HG02588 (cell line): ENCODE data around the gene KDM4C.
"Not testable (repeated sequence)": the region's sequence is repeated elsewhere in the genome, so short reads cannot be mapped to it uniquely, and the experiment has no call there.

Experiments
- ATAC-seq: cut with Tn5 transposase; IDR thresholded peaks from one replicate; pipeline ENCODE4 v1.9.1; 2021; ENCODE audit warnings: mild to moderate bottlenecking, moderate library complexity; ENCODE audit not compliant: unreplicated experiment

Gene KDM4C

DNA sequence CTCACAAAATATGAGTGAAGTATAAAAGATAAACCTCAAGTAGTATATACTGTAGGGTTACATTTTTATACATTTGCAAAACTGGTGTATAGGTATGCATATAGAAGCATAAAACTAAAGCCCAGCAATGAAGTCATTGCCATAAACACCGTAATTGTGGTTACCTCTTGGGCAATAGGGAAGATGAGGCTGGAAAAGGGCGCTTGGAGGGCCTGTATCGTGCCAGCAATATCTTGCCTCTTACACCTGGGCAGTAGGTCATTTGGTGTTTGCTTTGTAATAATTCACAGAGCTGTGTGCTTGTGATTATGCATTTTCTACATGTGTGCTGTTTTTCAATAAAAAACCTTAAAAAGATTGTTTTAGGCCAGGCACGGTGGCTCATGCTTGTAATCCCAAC is 45.2 kb downstream of the KDM4C start:
- no peak for ATAC-seq

GRCh38 chr9:6805532-6805931 is 47.8 kb downstream of the KDM4C start:
- ATAC-seq, result no peak

GRCh38 chr9:6806318-6806717 is 48.5 kb downstream of the KDM4C start:
- not testable (repeated sequence) for ATAC-seq

- not testable (repeated sequence) for ATAC-seq
Measured at GRCh38 chr9:6807669-6808068, 49.9 kb downstream of the KDM4C start.

GRCh38 chr9:6811436-6811835 is 53.7 kb downstream of the KDM4C start:
- ATAC-seq, result no peak

DNA sequence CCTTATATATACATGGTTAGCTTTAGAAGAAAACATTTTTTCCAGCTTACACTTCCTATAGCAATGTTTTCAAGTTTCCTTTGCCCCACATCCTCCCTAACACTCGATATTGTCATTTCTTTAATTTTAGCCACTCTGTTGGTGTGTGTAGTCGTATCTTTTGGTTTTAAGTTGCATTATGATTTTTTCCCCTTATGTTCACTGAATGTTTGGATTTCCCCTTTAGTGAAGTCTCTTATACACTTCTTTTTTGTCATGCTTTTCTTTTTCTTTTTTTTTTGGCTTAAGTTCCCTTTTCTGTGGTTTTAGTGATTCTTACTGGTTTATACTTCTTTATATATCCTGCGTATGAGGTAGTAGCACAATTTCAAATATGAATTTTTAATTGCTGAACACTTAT is 58.8 kb downstream of the KDM4C start:
- ATAC-seq, result no peak

DNA sequence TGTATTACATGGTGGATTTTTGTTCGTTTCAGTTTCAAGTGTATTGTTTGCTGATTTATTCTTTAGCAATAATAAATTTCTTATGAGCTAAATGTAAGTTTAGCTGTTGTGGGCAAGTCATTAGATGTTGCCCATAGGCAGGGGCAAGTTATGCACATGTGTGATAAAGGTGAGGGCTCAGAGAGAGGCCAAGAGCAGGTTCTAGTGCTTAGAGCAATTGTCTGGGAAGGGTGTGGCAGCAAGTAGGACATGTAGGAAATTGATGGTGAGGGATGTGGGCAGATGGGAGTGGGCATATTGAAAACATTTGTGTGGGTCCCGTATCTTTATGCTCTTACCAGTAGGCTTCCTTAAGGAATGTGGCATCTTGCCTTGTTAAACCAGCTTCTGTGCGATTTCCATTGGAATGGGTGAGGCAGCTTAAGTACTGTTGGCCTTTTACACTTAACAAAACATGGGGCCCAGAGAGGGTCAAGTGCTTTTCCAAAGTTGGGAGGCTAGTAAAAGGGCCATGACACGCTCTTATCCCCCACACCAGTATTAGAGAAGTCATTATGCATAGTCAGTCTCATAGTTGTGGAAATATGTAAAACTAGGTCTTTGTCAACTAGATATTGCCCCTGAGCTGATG is 60.6 kb downstream of the KDM4C start:
- no peak for ATAC-seq

DNA sequence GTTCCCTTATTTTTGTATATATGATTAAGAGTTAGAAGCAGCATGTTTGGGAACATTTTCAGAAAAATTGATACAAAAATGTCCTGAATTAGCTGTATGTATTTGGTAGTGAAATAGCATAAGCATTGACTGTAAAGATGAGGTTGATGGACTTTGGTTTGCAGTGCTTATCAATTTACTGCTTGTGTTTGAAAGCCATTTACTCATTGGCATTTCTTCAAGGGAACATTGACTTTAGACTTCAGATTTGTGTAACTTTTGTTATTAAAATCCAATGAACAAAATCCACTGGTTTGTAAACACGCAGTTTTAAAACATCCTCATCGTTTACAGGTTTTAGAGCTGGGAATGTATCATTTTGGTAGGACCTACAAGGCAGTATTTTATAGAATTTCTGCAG is 61.3 kb downstream of the KDM4C start:
- ATAC-seq, result no peak

DNA sequence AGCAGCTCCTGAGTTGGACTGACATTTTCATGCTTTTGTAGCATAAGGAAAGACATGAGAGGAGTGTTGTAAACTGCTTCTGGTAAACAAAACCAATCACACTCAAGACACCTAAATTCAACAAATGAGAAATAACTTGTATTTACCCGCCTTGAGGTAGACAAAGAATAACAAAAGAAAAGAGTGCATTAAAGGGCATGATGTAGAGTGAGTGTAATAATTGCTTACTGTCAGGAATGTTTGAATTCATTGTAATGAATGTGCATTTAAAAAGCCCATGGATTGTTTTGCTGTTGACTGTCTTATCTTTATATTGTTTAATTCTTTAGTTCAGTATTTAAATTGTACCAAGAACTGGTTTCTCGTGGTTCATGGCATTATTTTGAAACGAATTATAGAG is 61.8 kb downstream of the KDM4C start:
- no peak for ATAC-seq

DNA sequence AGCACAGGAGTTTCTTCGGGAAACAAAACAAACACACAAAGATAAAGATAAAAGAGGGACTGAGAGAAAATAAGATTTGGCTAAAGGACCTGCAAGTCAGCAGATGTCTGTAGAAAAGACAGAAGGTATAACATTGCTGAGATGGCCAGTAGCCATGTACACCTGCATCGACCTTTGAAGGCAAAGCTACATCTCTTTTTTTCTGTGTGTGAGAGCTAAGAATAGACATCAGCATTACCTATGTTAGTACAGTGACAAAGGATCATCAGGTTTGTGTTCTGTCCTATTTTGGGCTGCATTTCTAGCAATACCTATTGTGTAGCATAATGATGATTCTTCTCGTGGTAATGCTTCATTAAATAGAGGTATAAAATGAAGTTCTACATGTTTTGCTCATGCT is 64.9 kb downstream of the KDM4C start:
- ATAC-seq, result no peak

GRCh38 chr9:6827439-6828145 is 69.8 kb downstream of the KDM4C start:
- no peak for ATAC-seq

DNA sequence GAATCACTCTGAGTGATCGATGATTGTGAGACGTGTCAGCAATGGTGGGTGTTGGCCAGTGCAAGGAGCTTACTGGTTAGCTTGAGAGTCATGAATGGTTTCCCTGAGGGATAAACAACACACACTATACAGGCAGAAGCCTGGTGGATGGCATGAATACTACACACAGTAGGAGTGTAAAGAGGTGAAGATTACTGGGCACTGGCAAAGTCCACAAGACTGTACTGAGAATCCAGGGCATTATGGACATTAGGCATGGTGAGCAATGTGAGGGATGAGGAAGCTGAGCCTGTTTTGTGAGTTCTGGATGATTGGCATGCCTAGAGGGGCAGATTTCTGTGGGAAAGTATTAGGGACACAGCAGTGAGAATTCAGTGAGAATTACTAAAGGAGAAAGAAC is 71.3 kb downstream of the KDM4C start:
- no peak for ATAC-seq

- ATAC-seq, result no peak
Measured at GRCh38 chr9:6829536-6829935, 71.8 kb downstream of the KDM4C start.

GRCh38 chr9:6833518-6834192 is 75.9 kb downstream of the KDM4C start:
- ATAC-seq, result no peak

GRCh38 chr9:6834306-6834705 is 76.5 kb downstream of the KDM4C start:
- no peak for ATAC-seq

GRCh38 chr9:6838158-6838557 is 80.4 kb downstream of the KDM4C start:
- no peak for ATAC-seq

DNA sequence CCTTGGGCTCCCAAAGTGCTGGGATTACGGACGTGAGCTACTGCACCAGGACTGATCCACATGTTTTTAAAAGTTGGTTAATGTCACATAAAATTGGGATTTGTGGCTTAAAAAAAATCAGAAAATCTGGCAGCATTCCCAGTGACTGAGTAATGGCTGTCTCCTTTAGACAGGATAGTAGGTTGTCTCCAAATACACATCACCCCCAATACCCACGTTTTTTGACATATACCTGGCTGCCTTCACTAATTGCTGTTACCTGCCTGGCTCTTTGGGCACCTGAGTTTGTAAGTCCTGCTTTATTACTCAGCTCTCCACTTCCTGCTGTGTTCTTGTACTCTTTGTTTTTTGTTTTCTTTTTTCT is 84.8 kb downstream of the KDM4C start:
- ATAC-seq, result no peak

DNA sequence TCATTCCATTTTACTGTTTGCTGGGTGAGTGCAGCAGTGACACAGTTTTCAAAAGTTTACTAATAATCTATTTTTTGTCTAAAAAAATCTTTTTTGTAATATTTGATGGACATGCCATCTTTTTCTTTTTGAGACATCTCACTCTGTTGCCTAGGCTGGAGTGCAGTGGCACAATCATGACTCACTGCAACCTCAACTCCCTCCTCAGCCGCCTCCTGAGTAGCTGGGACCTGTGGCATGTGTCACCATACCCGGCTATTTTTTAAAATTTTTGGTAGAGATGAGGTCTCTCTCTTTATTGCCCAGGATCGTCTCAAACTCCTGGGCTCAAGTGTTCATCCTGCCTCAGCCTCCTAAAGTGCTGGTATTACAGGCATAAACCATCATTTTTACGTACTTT is 86.0 kb downstream of the KDM4C start:
- ATAC-seq, result no peak

- no peak for ATAC-seq
Measured at GRCh38 chr9:6844267-6844666, 86.5 kb downstream of the KDM4C start.

GRCh38 chr9:6845128-6845826 is 87.5 kb downstream of the KDM4C start:
- ATAC-seq, result no peak

GRCh38 chr9:6845880-6846279 is 88.1 kb downstream of the KDM4C start:
- ATAC-seq, result no peak
